ENCODE measurements around the gene PARD3. TPM values are rescaled to one million over a fixed set of nuclear protein-coding genes. Genes with fewer than 3 reads are reported as not detected.

Gene PARD3
- total and polyA plus RNA-seq, 2 donors from 2014 or later: 21.1 to 47.5 TPM

GRCh38 chr10:34198953-34199352 is 616.1 kb downstream of the PARD3 start:
- no peak for FAIRE-seq
- DNase-seq: no peak
- intact Hi-C loops (cut with DNase I): no loop called here
- Histone ChIP-seq H3K9me3 (ENCODE audit: control insufficient read depth in 2 of 3, insufficient read depth in 1 of 3, low read length in 3 of 3) (no peaks in the 10 kb centered on the region), H3K36me3 (ENCODE audit: control insufficient read depth in 2 of 3, insufficient read depth in 3 of 3, low read length in 3 of 3) (no peaks in the 10 kb centered on the region), H3K4me3 (ENCODE audit: low read length in 3 of 3) (no peak overlapping the region), H3K9ac (ENCODE audit: low read length in 3 of 3) (no peak overlapping the region), H3K4me1 (ENCODE audit: control insufficient read depth in 2 of 3, insufficient read depth in 2 of 3, low read depth in 1 of 3, low read length in 3 of 3) (peaks cover 0 to 5% (median 2%) of the 10 kb centered on the region in 3 donors), H3K27ac (ENCODE audit: low read depth in 2 of 2, low read length in 2 of 2) (no peak overlapping the region), H3K27me3 (ENCODE audit: control insufficient read depth, insufficient read depth, low read length) (no peaks in the 10 kb centered on the region)
- no peak for TF ChIP-seq CTCF (IDR thresholded peaks at IDR 0.05; ENCODE audit: borderline replicate concordance, extremely low read depth, insufficient read depth)

GRCh38 chr10:34196058-34196433 is 619.0 kb downstream of the PARD3 start:
- H3K9ac ChIP-seq (ENCODE audit: low read length in 3 of 3): no peak overlapping the region
- intact Hi-C loops (cut with DNase I): no loop called here
- H3K27me3 ChIP-seq (ENCODE audit: control insufficient read depth, insufficient read depth, low read length): no peaks in the 10 kb centered on the region
- peaks cover 0 to 5% (median 2%) of the 10 kb centered on the region in 3 donors for H3K4me1 ChIP-seq (ENCODE audit: control insufficient read depth in 2 of 3, insufficient read depth in 2 of 3, low read depth in 1 of 3, low read length in 3 of 3)
- H3K4me3 ChIP-seq (ENCODE audit: low read length in 3 of 3): no peak overlapping the region
- H3K36me3 ChIP-seq (ENCODE audit: control insufficient read depth in 2 of 3, insufficient read depth in 3 of 3, low read length in 3 of 3): no peaks in the 10 kb centered on the region
- no peak overlapping the region for H3K27ac ChIP-seq (ENCODE audit: low read depth in 2 of 2, low read length in 2 of 2)
- FAIRE-seq (no peak), DNase-seq (no peak)
- no peak for TF ChIP-seq CTCF (IDR thresholded peaks at IDR 0.05; ENCODE audit: borderline replicate concordance, extremely low read depth, insufficient read depth)
- no peaks in the 10 kb centered on the region for H3K9me3 ChIP-seq (ENCODE audit: control insufficient read depth in 2 of 3, insufficient read depth in 1 of 3, low read length in 3 of 3)

GRCh38 chr10:34195364-34196057 is 619.6 kb downstream of the PARD3 start:
- H3K4me3 ChIP-seq (ENCODE audit: low read length in 3 of 3): no peak overlapping the region
- H3K27me3 ChIP-seq (ENCODE audit: control insufficient read depth, insufficient read depth, low read length): no peaks in the 10 kb centered on the region
- H3K9ac ChIP-seq (ENCODE audit: low read length in 3 of 3): no peak overlapping the region
- peaks cover 0 to 4% (median 2%) of the 10 kb centered on the region in 3 donors for H3K4me1 ChIP-seq (ENCODE audit: control insufficient read depth in 2 of 3, insufficient read depth in 2 of 3, low read depth in 1 of 3, low read length in 3 of 3)
- TF ChIP-seq CTCF (IDR thresholded peaks at IDR 0.05; ENCODE audit: borderline replicate concordance, extremely low read depth, insufficient read depth): no peak
- H3K36me3 ChIP-seq (ENCODE audit: control insufficient read depth in 2 of 3, insufficient read depth in 3 of 3, low read length in 3 of 3): no peaks in the 10 kb centered on the region
- H3K9me3 ChIP-seq (ENCODE audit: control insufficient read depth in 2 of 3, insufficient read depth in 1 of 3, low read length in 3 of 3): no peaks in the 10 kb centered on the region
- intact Hi-C loops (cut with DNase I): no loop called here
- no peak overlapping the region for H3K27ac ChIP-seq (ENCODE audit: low read depth in 2 of 2, low read length in 2 of 2)
- DNase-seq: no peak
- no peak for FAIRE-seq

Measured in kidney (tissue), 14 donors.